ENCODE results near the gene FAM151B. TPM values are rescaled to one million over a fixed set of nuclear protein-coding genes. Genes with fewer than 3 reads are reported as not detected.

Gene FAM151B
- total RNA-seq, 1 donor from 2014 or later: 0.29 TPM

DNA sequence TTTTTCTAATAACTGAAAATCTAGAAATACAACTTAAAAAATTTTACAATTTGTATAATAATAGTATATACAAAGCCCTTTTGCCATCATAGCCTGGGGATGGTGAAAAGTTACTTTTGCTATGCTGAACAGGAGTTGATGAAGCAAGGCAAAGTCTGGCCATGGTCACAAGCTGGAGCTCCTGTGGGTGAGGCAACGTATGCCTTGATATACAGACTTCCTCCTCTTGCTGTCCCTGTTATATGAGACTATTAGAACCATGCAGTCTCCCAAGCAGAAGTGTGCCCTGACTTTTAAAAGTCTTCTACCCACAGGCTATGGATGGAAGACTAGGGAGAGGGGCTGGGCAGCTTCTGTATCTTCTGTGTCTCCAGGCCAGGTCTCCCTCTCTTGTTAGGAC lies 15.7 kb downstream of the FAM151B start:
- DNase-seq: no peak
- Mint-ChIP-seq H3K4me1 (ENCODE audit: low read depth, unreplicated experiment) (no peaks in the 10 kb centered on the region), H3K4me3 (ENCODE audit: unreplicated experiment) (no peak overlapping the region), H3K27me3 (ENCODE audit: unreplicated experiment) (no peaks in the 10 kb centered on the region), H3K9me3 (ENCODE audit: unreplicated experiment) (peaks cover 5% of the 10 kb centered on the region), H3K36me3 (ENCODE audit: unreplicated experiment) (no peaks in the 10 kb centered on the region), H3K27ac (ENCODE audit: unreplicated experiment) (no peak overlapping the region)
- no peak for TF ChIP-seq CTCF (IDR thresholded peaks at IDR 0.05; ENCODE audit: partially characterized antibody, unreplicated experiment)

GRCh38 chr5:80504833-80505232 lies 16.9 kb downstream of the FAM151B start:
- Mint-ChIP-seq H3K27me3 (ENCODE audit: unreplicated experiment) (no peaks in the 10 kb centered on the region), H3K4me3 (ENCODE audit: unreplicated experiment) (no peak overlapping the region)
- no peak for DNase-seq

GRCh38 chr5:80507663-80508062 lies 19.8 kb downstream of the FAM151B start:
- H3K4me3 Mint-ChIP-seq (ENCODE audit: unreplicated experiment): no peak overlapping the region
- no peaks in the 10 kb centered on the region for H3K4me1 Mint-ChIP-seq (ENCODE audit: low read depth, unreplicated experiment)
- no peak overlapping the region for H3K27ac Mint-ChIP-seq (ENCODE audit: unreplicated experiment)
- no peaks in the 10 kb centered on the region for H3K36me3 Mint-ChIP-seq (ENCODE audit: unreplicated experiment)
- TF ChIP-seq CTCF (IDR thresholded peaks at IDR 0.05; ENCODE audit: partially characterized antibody, unreplicated experiment): no peak
- no peaks in the 10 kb centered on the region for H3K27me3 Mint-ChIP-seq (ENCODE audit: unreplicated experiment)
- DNase-seq: no peak
- H3K9me3 Mint-ChIP-seq (ENCODE audit: unreplicated experiment): peaks cover 4% of the 10 kb centered on the region

More at GRCh38 chr5:80504833-80505232, 16.9 kb downstream of the FAM151B start:
- no peak for TF ChIP-seq CTCF (IDR thresholded peaks at IDR 0.05; ENCODE audit: partially characterized antibody, unreplicated experiment)
- no peak overlapping the region for H3K27ac Mint-ChIP-seq (ENCODE audit: unreplicated experiment)
- H3K4me1 Mint-ChIP-seq (ENCODE audit: low read depth, unreplicated experiment): no peaks in the 10 kb centered on the region
- H3K36me3 Mint-ChIP-seq (ENCODE audit: unreplicated experiment): no peaks in the 10 kb centered on the region
- H3K9me3 Mint-ChIP-seq (ENCODE audit: unreplicated experiment): peaks cover 5% of the 10 kb centered on the region

DNA sequence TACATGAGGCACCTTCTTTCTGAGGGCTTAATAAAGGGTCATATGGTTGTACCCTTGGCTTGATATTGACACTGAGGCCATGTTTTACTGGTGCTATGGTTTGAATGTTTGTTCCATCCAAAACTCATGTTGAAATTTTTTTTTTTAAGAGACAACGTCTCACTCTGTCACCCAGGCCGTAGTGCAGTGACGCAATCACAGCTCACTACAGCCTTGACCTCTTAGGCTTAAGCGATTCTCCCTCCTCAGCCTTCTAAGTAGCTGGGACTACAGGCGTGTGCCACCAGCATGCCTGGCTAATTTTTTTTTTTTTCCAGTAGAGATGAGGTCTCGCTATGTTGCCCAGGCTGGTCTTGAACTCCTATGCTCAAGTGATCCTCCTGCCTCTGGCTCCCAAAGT lies 20.9 kb downstream of the FAM151B start:
- Mint-ChIP-seq H3K9me3 (ENCODE audit: unreplicated experiment) (peaks cover 4% of the 10 kb centered on the region), H3K4me3 (ENCODE audit: unreplicated experiment) (no peak overlapping the region), H3K27me3 (ENCODE audit: unreplicated experiment) (no peaks in the 10 kb centered on the region), H3K36me3 (ENCODE audit: unreplicated experiment) (no peaks in the 10 kb centered on the region), H3K4me1 (ENCODE audit: low read depth, unreplicated experiment) (no peaks in the 10 kb centered on the region), H3K27ac (ENCODE audit: unreplicated experiment) (no peak overlapping the region)
- no peak for TF ChIP-seq CTCF (IDR thresholded peaks at IDR 0.05; ENCODE audit: partially characterized antibody, unreplicated experiment)
- no peak for DNase-seq

DNA sequence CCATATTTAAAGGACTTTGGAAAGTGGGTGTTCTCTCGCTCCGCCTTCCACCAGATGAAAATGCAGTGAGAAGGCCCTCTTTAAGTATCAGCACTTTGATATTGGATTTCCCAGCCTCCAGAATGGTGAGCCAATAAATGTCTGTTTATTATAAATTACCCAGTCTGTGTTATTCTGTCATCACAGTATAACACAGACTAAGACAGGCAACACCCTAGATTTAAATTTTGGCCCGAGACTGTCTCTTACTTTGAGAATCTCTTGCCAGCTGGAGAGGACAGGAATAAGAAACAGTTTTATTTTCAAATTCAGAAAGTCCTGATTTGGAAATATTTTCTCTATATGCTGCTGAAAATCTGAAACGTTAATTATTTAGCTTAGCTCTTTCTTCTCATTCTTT lies 21.5 kb downstream of the FAM151B start:
- H3K27me3 Mint-ChIP-seq (ENCODE audit: unreplicated experiment): no peaks in the 10 kb centered on the region
- no peak overlapping the region for H3K4me3 Mint-ChIP-seq (ENCODE audit: unreplicated experiment)
- no peaks in the 10 kb centered on the region for H3K4me1 Mint-ChIP-seq (ENCODE audit: low read depth, unreplicated experiment)
- no peak overlapping the region for H3K27ac Mint-ChIP-seq (ENCODE audit: unreplicated experiment)
- H3K9me3 Mint-ChIP-seq (ENCODE audit: unreplicated experiment): peaks cover 4% of the 10 kb centered on the region
- H3K36me3 Mint-ChIP-seq (ENCODE audit: unreplicated experiment): no peaks in the 10 kb centered on the region
- no peak for DNase-seq
- no peak for TF ChIP-seq CTCF (IDR thresholded peaks at IDR 0.05; ENCODE audit: partially characterized antibody, unreplicated experiment)

All from glutamatergic neuron (in vitro differentiated cells).